T-helper 1 cell treated with Interleukin-12 subunit alpha and Interleukin-12 subunit beta and Interleukin-4 antibody, amounts not matched to agents 30 μg/mL and 1 μg/mL, for 36 hours (primary cell): ENCODE data around the gene SLC2A4RG.
"Not testable (repeated sequence)": the region's sequence is repeated elsewhere in the genome, so short reads cannot be mapped to it uniquely, and the experiment has no call there.

Experiments used
- H3K27ac Mint-ChIP-seq: one replicate; pipeline ENCODE4 v1.8.0; 2021; ENCODE audit warnings: mild to moderate bottlenecking, mixed read lengths
- H3K27me3 Mint-ChIP-seq: one replicate; pipeline ENCODE4 v1.8.0; 2021; ENCODE audit warnings: low read depth, mixed read lengths
- H3K36me3 Mint-ChIP-seq: one replicate; pipeline ENCODE4 v1.8.0; 2021; ENCODE audit warnings: low read depth, mixed read lengths
- H3K4me1 Mint-ChIP-seq: one replicate; pipeline ENCODE4 v1.8.0; 2021; ENCODE audit warnings: low read depth, mixed read lengths
- H3K4me3 Mint-ChIP-seq: one replicate; pipeline ENCODE4 v1.8.0; 2021; ENCODE audit warnings: mild to moderate bottlenecking, moderate library complexity, mixed read lengths
- H3K9me3 Mint-ChIP-seq: one replicate; pipeline ENCODE4 v1.8.0; 2021; ENCODE audit warnings: mixed read lengths

Gene SLC2A4RG

GRCh38 chr20:63730189-63730733, 9.3 kb upstream of the SLC2A4RG start:
- H3K9me3 Mint-ChIP-seq, H3K27me3 Mint-ChIP-seq, H3K27ac Mint-ChIP-seq: not testable (repeated sequence)
- Mint-ChIP-seq H3K4me1 (peaks cover 31% of the 10 kb centered on the region), H3K36me3 (peaks cover 33% of the 10 kb centered on the region), H3K4me3 (peak overlapping the region; percentile 36)

GRCh38 chr20:63731410-63731809, 8.2 kb upstream of the SLC2A4RG start:
- Mint-ChIP-seq H3K9me3 (no peaks in the 10 kb centered on the region), H3K27ac (no peak overlapping the region), H3K27me3 (no peaks in the 10 kb centered on the region), H3K4me1 (peaks cover 37% of the 10 kb centered on the region), H3K36me3 (peaks cover 27% of the 10 kb centered on the region), H3K4me3 (no peak overlapping the region)

- Mint-ChIP-seq H3K27ac (no peak overlapping the region), H3K9me3 (no peaks in the 10 kb centered on the region), H3K27me3 (no peaks in the 10 kb centered on the region), H3K4me1 (peaks cover 34% of the 10 kb centered on the region), H3K36me3 (peaks cover 20% of the 10 kb centered on the region), H3K4me3 (no peak overlapping the region)
These were observed 7.2 kb upstream of the SLC2A4RG start for GRCh38 chr20:63732118-63733095.

- H3K27me3 Mint-ChIP-seq: no peaks in the 10 kb centered on the region
- H3K9me3 Mint-ChIP-seq: no peaks in the 10 kb centered on the region
- peak overlapping the region; percentile 37 for H3K27ac Mint-ChIP-seq
- peaks cover 31% of the 10 kb centered on the region for H3K4me1 Mint-ChIP-seq
- peaks cover 18% of the 10 kb centered on the region for H3K36me3 Mint-ChIP-seq
- no peak overlapping the region for H3K4me3 Mint-ChIP-seq
These were observed 6.5 kb upstream of the SLC2A4RG start for GRCh38 chr20:63733117-63733516.

GRCh38 chr20:63733579-63734081, 5.9 kb upstream of the SLC2A4RG start:
- H3K27me3 Mint-ChIP-seq: no peaks in the 10 kb centered on the region

GRCh38 chr20:63734111-63734945, 5.2 kb upstream of the SLC2A4RG start:
- Mint-ChIP-seq H3K4me1 (peaks cover 22% of the 10 kb centered on the region), H3K36me3 (peaks cover 12% of the 10 kb centered on the region), H3K9me3 (no peaks in the 10 kb centered on the region), H3K4me3 (no peak overlapping the region), H3K27ac (peak overlapping the region; percentile 19), H3K27me3 (no peaks in the 10 kb centered on the region)

More at GRCh38 chr20:63733579-63734081, 5.9 kb upstream of the SLC2A4RG start:
- Mint-ChIP-seq H3K9me3 (no peaks in the 10 kb centered on the region), H3K4me1 (peaks cover 27% of the 10 kb centered on the region), H3K36me3 (peaks cover 14% of the 10 kb centered on the region), H3K4me3 (no peak overlapping the region), H3K27ac (peak overlapping the region; percentile 37)

- no peak overlapping the region for H3K4me3 Mint-ChIP-seq
- peaks cover 9% of the 10 kb centered on the region for H3K36me3 Mint-ChIP-seq
- H3K9me3 Mint-ChIP-seq: no peaks in the 10 kb centered on the region
- no peaks in the 10 kb centered on the region for H3K27me3 Mint-ChIP-seq
- no peak overlapping the region for H3K27ac Mint-ChIP-seq
- peaks cover 16% of the 10 kb centered on the region for H3K4me1 Mint-ChIP-seq
These were observed 4.4 kb upstream of the SLC2A4RG start for GRCh38 chr20:63734946-63735858.

- no peaks in the 10 kb centered on the region for H3K9me3 Mint-ChIP-seq
- peaks cover 9% of the 10 kb centered on the region for H3K36me3 Mint-ChIP-seq
- H3K27me3 Mint-ChIP-seq: no peaks in the 10 kb centered on the region
- peak within 1 kb of the TSS; percentile 79 for H3K4me3 Mint-ChIP-seq
- peak within 1 kb of the TSS; percentile 75 for H3K27ac Mint-ChIP-seq
- H3K4me1 Mint-ChIP-seq: peaks cover 15% of the 10 kb centered on the region
These were observed 3.5 kb upstream of the SLC2A4RG start, which contains the start of gene LIME1 for GRCh38 chr20:63735859-63736718. Gene LIME1 (plus strand): TSS chr20:63736664. CDS start chr20:63737550, 886 bp downstream.

GRCh38 chr20:63736893-63737694, 2.5 kb upstream of the SLC2A4RG start:
- Mint-ChIP-seq H3K27ac (peak overlapping the region; percentile 75), H3K4me3 (peak overlapping the region; percentile 79), H3K36me3 (peaks cover 9% of the 10 kb centered on the region), H3K4me1 (peaks cover 15% of the 10 kb centered on the region), H3K9me3 (no peaks in the 10 kb centered on the region), H3K27me3 (no peaks in the 10 kb centered on the region)

- no peak overlapping the region for H3K27ac Mint-ChIP-seq
- H3K4me3 Mint-ChIP-seq: no peak overlapping the region
- peaks cover 9% of the 10 kb centered on the region for H3K36me3 Mint-ChIP-seq
- H3K27me3 Mint-ChIP-seq: no peaks in the 10 kb centered on the region
- no peaks in the 10 kb centered on the region for H3K9me3 Mint-ChIP-seq
- peaks cover 15% of the 10 kb centered on the region for H3K4me1 Mint-ChIP-seq
These were observed 2.0 kb upstream of the SLC2A4RG start for GRCh38 chr20:63737695-63737944.

GRCh38 chr20:63737945-63738686, 1.5 kb upstream of the SLC2A4RG start:
- Mint-ChIP-seq H3K4me1 (peaks cover 15% of the 10 kb centered on the region), H3K27me3 (no peaks in the 10 kb centered on the region), H3K27ac (no peak overlapping the region), H3K36me3 (peaks cover 9% of the 10 kb centered on the region), H3K9me3 (no peaks in the 10 kb centered on the region), H3K4me3 (peak overlapping the region; percentile 31)

GRCh38 chr20:63738687-63739129, 868 bp upstream of the SLC2A4RG start:
- H3K27me3 Mint-ChIP-seq: no peaks in the 10 kb centered on the region
- H3K27ac Mint-ChIP-seq: no peak overlapping the region

More at GRCh38 chr20:63738687-63739129, 868 bp upstream of the SLC2A4RG start:
- peak overlapping the region; percentile 31 for H3K4me3 Mint-ChIP-seq
- H3K36me3 Mint-ChIP-seq: peaks cover 5% of the 10 kb centered on the region
- H3K4me1 Mint-ChIP-seq: peaks cover 13% of the 10 kb centered on the region
- H3K9me3 Mint-ChIP-seq: no peaks in the 10 kb centered on the region
